Measurements from ENCODE around the gene KIF26B. TPM values are rescaled to one million over a fixed set of nuclear protein-coding genes. Genes with fewer than 3 reads are reported as not detected.

KIF26B gene
- total RNA-seq, 1 experiment from 2014 or later: 0.04 TPM

DNA sequence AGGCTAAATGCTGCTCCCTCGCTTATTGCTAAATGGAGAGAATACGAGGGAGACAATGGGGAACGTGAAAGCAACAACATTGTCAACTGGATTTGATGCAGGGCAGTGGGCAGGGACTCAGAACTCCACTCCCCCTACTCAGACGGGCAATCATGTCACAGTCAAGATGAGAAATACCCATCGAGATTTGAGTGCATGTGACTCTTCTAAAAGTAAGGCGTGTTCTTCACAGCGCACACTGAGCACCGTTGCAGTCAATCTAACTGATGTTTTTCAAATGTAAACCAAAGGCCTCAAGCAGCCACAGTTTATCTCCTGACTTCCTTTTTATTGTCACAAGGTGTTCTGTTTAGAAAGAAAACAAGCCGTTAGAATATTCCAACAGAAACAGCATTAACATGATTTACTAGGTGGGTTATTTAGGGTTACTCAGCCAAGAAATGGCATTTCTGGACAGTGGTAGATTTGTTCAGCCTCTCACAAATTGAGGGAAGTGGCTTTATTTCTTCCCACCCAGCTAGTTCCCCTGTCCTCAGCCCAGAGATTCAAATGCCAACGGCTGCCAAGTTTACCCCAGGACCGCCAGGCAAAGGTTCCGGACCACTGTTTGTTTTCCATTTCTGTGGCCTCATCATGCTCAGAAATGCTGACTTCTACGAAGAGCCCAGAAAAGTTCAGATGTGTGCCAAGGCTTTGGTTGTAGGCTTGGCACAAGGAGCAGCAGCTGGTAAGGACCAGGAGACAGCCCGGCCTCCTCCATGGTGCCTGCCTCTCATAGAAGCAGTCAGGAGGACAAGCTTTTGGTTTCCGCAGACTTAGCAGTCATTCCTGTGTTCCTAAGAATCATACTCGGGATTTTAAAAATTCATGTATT, 171.4 kb downstream of the KIF26B start:
- H3K4me1 ChIP-seq (ENCODE audit: insufficient read depth, low read length): no peaks in the 10 kb centered on the region; the same call in 1 of the 2 replicates
- no peaks in the 10 kb centered on the region for H3K79me2 ChIP-seq (ENCODE audit: low read length)
- H2AFZ ChIP-seq (ENCODE audit: low read length): no peak overlapping the region
- DNase-seq (no peak), ATAC-seq (no peak)
- H3K4me2 ChIP-seq (ENCODE audit: low read length): no peak overlapping the region
- no TSS peak for BruUV-seq (replicated peaks)
- no peaks in the 10 kb centered on the region for H3K9me2 ChIP-seq (replicated peaks; ENCODE audit: low read length)
- H4K20me1 ChIP-seq (ENCODE audit: low read length): no peaks in the 10 kb centered on the region
- H3K36me3 ChIP-seq (ENCODE audit: low read depth, low read length): no peaks in the 10 kb centered on the region
- no peak overlapping the region for H3K4me3 ChIP-seq (ENCODE audit: low read length)
- no peaks in the 10 kb centered on the region for H3F3A ChIP-seq (ENCODE audit: low read length, unreplicated experiment)
- no peak overlapping the region for H3K27ac ChIP-seq (ENCODE audit: low read length)
- ChIA-PET CTCF (no interaction called here), POLR2A (ENCODE audit: unreplicated experiment) (no interaction called here)
- peaks cover 48% of the 10 kb centered on the region for H3K27me3 ChIP-seq (ENCODE audit: low read length)
- intact Hi-C loops (cut with micrococcal nuclease): no loop called here
- no peak overlapping the region for H3K9ac ChIP-seq (ENCODE audit: low read length)
- no peaks in the 10 kb centered on the region for H3K9me3 ChIP-seq (ENCODE audit: low read length)
- no peak for TF ChIP-seq EZH2 (IDR thresholded peaks at IDR 0.05; ENCODE audit: low read length, unreplicated experiment)
- TF ChIP-seq, protein P1, sequence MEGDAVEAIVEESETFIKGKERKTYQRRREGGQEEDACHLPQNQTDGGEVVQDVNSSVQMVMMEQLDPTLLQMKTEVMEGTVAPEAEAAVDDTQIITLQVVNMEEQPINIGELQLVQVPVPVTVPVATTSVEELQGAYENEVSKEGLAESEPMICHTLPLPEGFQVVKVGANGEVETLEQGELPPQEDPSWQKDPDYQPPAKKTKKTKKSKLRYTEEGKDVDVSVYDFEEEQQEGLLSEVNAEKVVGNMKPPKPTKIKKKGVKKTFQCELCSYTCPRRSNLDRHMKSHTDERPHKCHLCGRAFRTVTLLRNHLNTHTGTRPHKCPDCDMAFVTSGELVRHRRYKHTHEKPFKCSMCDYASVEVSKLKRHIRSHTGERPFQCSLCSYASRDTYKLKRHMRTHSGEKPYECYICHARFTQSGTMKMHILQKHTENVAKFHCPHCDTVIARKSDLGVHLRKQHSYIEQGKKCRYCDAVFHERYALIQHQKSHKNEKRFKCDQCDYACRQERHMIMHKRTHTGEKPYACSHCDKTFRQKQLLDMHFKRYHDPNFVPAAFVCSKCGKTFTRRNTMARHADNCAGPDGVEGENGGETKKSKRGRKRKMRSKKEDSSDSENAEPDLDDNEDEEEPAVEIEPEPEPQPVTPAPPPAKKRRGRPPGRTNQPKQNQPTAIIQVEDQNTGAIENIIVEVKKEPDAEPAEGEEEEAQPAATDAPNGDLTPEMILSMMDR (conservative IDR thresholded peaks at IDR 0.05; ENCODE audit: low read depth, low read length): no peak
- TF ChIP-seq EZH2phosphoT487 (IDR thresholded peaks at IDR 0.05; ENCODE audit: borderline replicate concordance, low read length): no peak

DNA sequence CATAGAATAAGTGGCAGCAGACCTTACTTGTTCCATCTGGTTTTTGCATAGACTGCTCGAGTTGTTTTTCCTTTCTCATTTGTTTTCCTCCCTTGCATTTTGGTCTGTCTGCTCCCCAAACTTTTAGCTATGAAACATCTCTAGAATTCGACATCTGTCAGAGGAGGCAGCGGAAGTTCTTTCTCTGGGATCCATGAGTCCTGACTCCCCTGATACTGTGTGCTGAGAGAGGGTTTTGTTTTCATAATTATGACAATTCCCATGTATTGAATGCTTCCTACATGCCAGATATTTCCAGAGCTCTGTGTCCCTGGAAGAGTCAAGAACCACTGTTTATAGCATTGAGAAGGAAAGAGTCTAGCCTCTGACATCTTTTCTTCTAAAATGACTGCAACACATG, 172.6 kb downstream of the KIF26B start:
- TF ChIP-seq EZH2phosphoT487 (IDR thresholded peaks at IDR 0.05; ENCODE audit: borderline replicate concordance, low read length) (no peak), EZH2 (IDR thresholded peaks at IDR 0.05; ENCODE audit: low read length, unreplicated experiment) (no peak)
- TF ChIP-seq, protein P1 (conservative IDR thresholded peaks at IDR 0.05; ENCODE audit: low read depth, low read length): no peak
- no peaks in the 10 kb centered on the region for H3K9me3 ChIP-seq (ENCODE audit: low read length)
- H4K20me1 ChIP-seq (ENCODE audit: low read length): no peaks in the 10 kb centered on the region
- no peaks in the 10 kb centered on the region for H3F3A ChIP-seq (ENCODE audit: low read length, unreplicated experiment)
- H3K4me2 ChIP-seq (ENCODE audit: low read length): no peak overlapping the region
- H2AFZ ChIP-seq (ENCODE audit: low read length): no peak overlapping the region
- ATAC-seq (no peak), DNase-seq (no peak)
- H3K4me1 ChIP-seq (ENCODE audit: insufficient read depth, low read length): no peaks in the 10 kb centered on the region; the same call in 1 of the 2 replicates
- no peak overlapping the region for H3K9ac ChIP-seq (ENCODE audit: low read length)
- CTCF ChIA-PET: no interaction called here
- no peaks in the 10 kb centered on the region for H3K36me3 ChIP-seq (ENCODE audit: low read depth, low read length)
- intact Hi-C loops (cut with micrococcal nuclease): no loop called here
- peaks cover 53% of the 10 kb centered on the region for H3K27me3 ChIP-seq (ENCODE audit: low read length)
- H3K4me3 ChIP-seq (ENCODE audit: low read length): no peak overlapping the region
- H3K9me2 ChIP-seq (replicated peaks; ENCODE audit: low read length): no peaks in the 10 kb centered on the region
- no TSS peak for BruUV-seq (replicated peaks)
- H3K79me2 ChIP-seq (ENCODE audit: low read length): no peaks in the 10 kb centered on the region
- H3K27ac ChIP-seq (ENCODE audit: low read length): no peak overlapping the region
- POLR2A ChIA-PET (ENCODE audit: unreplicated experiment): no interaction called here

DNA sequence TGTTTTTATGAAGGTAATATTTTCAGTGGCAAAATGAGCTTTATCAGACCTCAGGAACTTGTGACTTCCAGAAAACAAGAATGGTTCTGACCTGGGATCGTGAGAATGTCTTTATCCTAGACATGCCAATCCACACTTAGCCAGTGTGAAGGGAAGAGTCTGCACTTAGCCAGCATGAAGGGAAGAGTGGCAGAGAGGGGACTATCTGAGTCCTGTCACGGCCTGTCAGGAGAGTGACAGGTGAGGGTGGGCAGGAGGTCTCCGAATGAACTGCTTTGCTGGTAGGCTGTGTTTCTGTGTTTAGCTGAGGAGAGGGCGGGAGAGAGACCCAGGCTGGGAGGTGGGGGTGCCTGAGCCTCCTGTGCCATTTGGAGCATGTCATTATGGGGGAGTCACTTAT, 173.1 kb downstream of the KIF26B start:
- H3K27ac ChIP-seq (ENCODE audit: low read length): no peak overlapping the region
- H3K36me3 ChIP-seq (ENCODE audit: low read depth, low read length): no peaks in the 10 kb centered on the region
- BruUV-seq (replicated peaks): no TSS peak
- H3K4me3 ChIP-seq (ENCODE audit: low read length): no peak overlapping the region
- no peaks in the 10 kb centered on the region for H3F3A ChIP-seq (ENCODE audit: low read length, unreplicated experiment)
- ChIA-PET POLR2A (ENCODE audit: unreplicated experiment) (no interaction called here), CTCF (no interaction called here)
- intact Hi-C loops (cut with micrococcal nuclease): no loop called here
- TF ChIP-seq EZH2phosphoT487 (IDR thresholded peaks at IDR 0.05; ENCODE audit: borderline replicate concordance, low read length) (no peak), EZH2 (IDR thresholded peaks at IDR 0.05; ENCODE audit: low read length, unreplicated experiment) (no peak)
- TF ChIP-seq, protein P1 (conservative IDR thresholded peaks at IDR 0.05; ENCODE audit: low read depth, low read length): no peak
- no peaks in the 10 kb centered on the region for H3K79me2 ChIP-seq (ENCODE audit: low read length)
- H2AFZ ChIP-seq (ENCODE audit: low read length): no peak overlapping the region
- H3K9me2 ChIP-seq (replicated peaks; ENCODE audit: low read length): no peaks in the 10 kb centered on the region
- H3K9ac ChIP-seq (ENCODE audit: low read length): no peak overlapping the region
- no peak for DNase-seq
- no peak for ATAC-seq
- H4K20me1 ChIP-seq (ENCODE audit: low read length): no peaks in the 10 kb centered on the region
- no peak overlapping the region for H3K4me2 ChIP-seq (ENCODE audit: low read length)
- H3K4me1 ChIP-seq (ENCODE audit: insufficient read depth, low read length): no peaks in the 10 kb centered on the region; the same call in 1 of the 2 replicates
- no peaks in the 10 kb centered on the region for H3K9me3 ChIP-seq (ENCODE audit: low read length)
- peaks cover 57% of the 10 kb centered on the region for H3K27me3 ChIP-seq (ENCODE audit: low read length)
